Glomerular endothelial cell (primary cell): Measurements from ENCODE around the gene ODAD2. TPM values are rescaled to one million over a fixed set of nuclear protein-coding genes. Genes with fewer than 3 reads are reported as not detected.
"Not testable (repeated sequence)": the region's sequence is repeated elsewhere in the genome, so short reads cannot be mapped to it uniquely, and the experiment has no call there.

Experiments
- DNase-seq: peaks from one replicate; pipeline ENCODE4 v3.0.0-alpha.2; 2011; ENCODE audit warnings: low read depth, low spot score; ENCODE audit errors: extremely low read depth
- total RNA-seq: library from RNA; depleted of rRNA; stranded (reverse); fragments of >200 nt; gene quantifications from 2 replicates; pipeline ENCODE4 v1.2.3, GENCODE V29; 2015

Gene ODAD2
- total RNA-seq, 1 donor from 2014 or later, result 0.70 TPM

GRCh38 chr10:27981744-27982143 lies 17.1 kb downstream of the ODAD2 start:
- no peak for DNase-seq

GRCh38 chr10:27970795-27971194 lies 28.1 kb downstream of the ODAD2 start:
- DNase-seq, result not testable (repeated sequence)

GRCh38 chr10:27969931-27970330 lies 28.9 kb downstream of the ODAD2 start:
- not testable (repeated sequence) for DNase-seq

GRCh38 chr10:27959093-27959715 lies 39.7 kb downstream of the ODAD2 start:
- no peak for DNase-seq

- DNase-seq, result not testable (repeated sequence)
These were observed 40.5 kb downstream of the ODAD2 start for GRCh38 chr10:27958383-27958782.

- DNase-seq, result no peak
These were observed 48.7 kb downstream of the ODAD2 start for GRCh38 chr10:27950242-27950564.

GRCh38 chr10:27949528-27950241 lies 49.2 kb downstream of the ODAD2 start:
- no peak for DNase-seq

- DNase-seq, result no peak
These were observed 50.7 kb downstream of the ODAD2 start for GRCh38 chr10:27948186-27948585.

- no peak for DNase-seq
These were observed 51.3 kb downstream of the ODAD2 start for GRCh38 chr10:27947540-27947939.

- DNase-seq, result no peak
These were observed 54.9 kb downstream of the ODAD2 start for GRCh38 chr10:27944005-27944404.

GRCh38 chr10:27914888-27915287 lies 84.0 kb downstream of the ODAD2 start:
- DNase-seq, result no peak

- DNase-seq, result no peak
These were observed 86.6 kb downstream of the ODAD2 start for GRCh38 chr10:27912231-27912630.

- DNase-seq, result no peak
These were observed 87.3 kb downstream of the ODAD2 start for GRCh38 chr10:27911539-27911938.

GRCh38 chr10:27911011-27911410 lies 87.9 kb downstream of the ODAD2 start:
- DNase-seq, result no peak

- DNase-seq, result no peak
These were observed 90.6 kb downstream of the ODAD2 start for GRCh38 chr10:27908231-27908630.

GRCh38 chr10:27899485-27899884 lies 99.4 kb downstream of the ODAD2 start:
- not testable (repeated sequence) for DNase-seq

- no peak for DNase-seq
These were observed 99.8 kb downstream of the ODAD2 start for GRCh38 chr10:27899058-27899457.

GRCh38 chr10:27893358-27893954 lies 105.4 kb downstream of the ODAD2 start:
- DNase-seq, result peak; percentile 4

- no peak for DNase-seq
These were observed 107.9 kb downstream of the ODAD2 start for GRCh38 chr10:27890971-27891370.

- no peak for DNase-seq
These were observed 109.4 kb downstream of the ODAD2 start for GRCh38 chr10:27889518-27889917.

GRCh38 chr10:27884185-27884641 lies 114.7 kb downstream of the ODAD2 start:
- DNase-seq, result no peak

GRCh38 chr10:27878281-27878680 lies 120.6 kb downstream of the ODAD2 start:
- no peak for DNase-seq
